GM21786 (cell line): ENCODE measurements around the gene PTPRT.
"Not testable (repeated sequence)": the region's sequence is repeated elsewhere in the genome, so short reads cannot be mapped to it uniquely, and the experiment has no call there.

Experiments
- ATAC-seq: cut with Tn5 transposase; IDR thresholded peaks from one replicate; pipeline ENCODE4 v1.9.1; 2021; ENCODE audit not compliant: unreplicated experiment

Gene PTPRT

GRCh38 chr20:43187476-43188233 lies 2.1 kb downstream of the PTPRT start:
- no peak for ATAC-seq

GRCh38 chr20:43186312-43186711 lies 3.4 kb downstream of the PTPRT start:
- no peak for ATAC-seq

GRCh38 chr20:43185901-43186300 lies 3.8 kb downstream of the PTPRT start:
- ATAC-seq, result no peak

- ATAC-seq, result no peak
Observed at GRCh38 chr20:43183536-43184070, 6.1 kb downstream of the PTPRT start.

GRCh38 chr20:43178080-43178479 lies 11.6 kb downstream of the PTPRT start:
- ATAC-seq, result no peak

GRCh38 chr20:43176726-43177125 lies 13.0 kb downstream of the PTPRT start:
- no peak for ATAC-seq

GRCh38 chr20:43171930-43172329 lies 17.8 kb downstream of the PTPRT start:
- ATAC-seq, result no peak

GRCh38 chr20:43170771-43171170 lies 18.9 kb downstream of the PTPRT start:
- no peak for ATAC-seq

- no peak for ATAC-seq
Observed at GRCh38 chr20:43167615-43168014, 22.1 kb downstream of the PTPRT start.

GRCh38 chr20:43167021-43167420 lies 22.7 kb downstream of the PTPRT start:
- ATAC-seq, result no peak

- no peak for ATAC-seq
Observed at GRCh38 chr20:43165611-43166010, 24.1 kb downstream of the PTPRT start.

GRCh38 chr20:43164736-43165135 lies 25.0 kb downstream of the PTPRT start:
- ATAC-seq, result not testable (repeated sequence)

GRCh38 chr20:43161716-43162115 lies 28.0 kb downstream of the PTPRT start:
- no peak for ATAC-seq

- ATAC-seq, result no peak
Observed at GRCh38 chr20:43160941-43161340, 28.8 kb downstream of the PTPRT start.

GRCh38 chr20:43159994-43160393 lies 29.7 kb downstream of the PTPRT start:
- no peak for ATAC-seq

- ATAC-seq, result no peak
Observed at GRCh38 chr20:43155366-43156100, 34.2 kb downstream of the PTPRT start.

GRCh38 chr20:43151901-43152300 lies 37.8 kb downstream of the PTPRT start:
- ATAC-seq, result no peak

GRCh38 chr20:43151256-43151655 lies 38.5 kb downstream of the PTPRT start:
- ATAC-seq, result no peak

GRCh38 chr20:43140726-43141125 lies 49.0 kb downstream of the PTPRT start:
- no peak for ATAC-seq

- ATAC-seq, result no peak
Observed at GRCh38 chr20:43138061-43138770, 51.5 kb downstream of the PTPRT start.

GRCh38 chr20:43137160-43137559 lies 52.5 kb downstream of the PTPRT start:
- ATAC-seq, result no peak

- ATAC-seq, result no peak
Observed at GRCh38 chr20:43124241-43124640, 65.5 kb downstream of the PTPRT start.
